Glutamatergic neuron (in vitro differentiated cells): Measurements from ENCODE around the gene ABCF3. TPM values are rescaled to one million over a fixed set of nuclear protein-coding genes. Genes with fewer than 3 reads are reported as not detected.

Experiments used
- DNase-seq: peaks from one replicate; pipeline ENCODE4 v3.0.0; 2022
- H3K27ac Mint-ChIP-seq: one replicate; pipeline ENCODE4 v1.8.0; 2020; ENCODE audit warnings: mild to moderate bottlenecking, mixed read lengths, inconsistent platforms; ENCODE audit not compliant: unreplicated experiment
- H3K27me3 Mint-ChIP-seq: one replicate; pipeline ENCODE4 v1.8.0; 2020; ENCODE audit warnings: mild to moderate bottlenecking, moderate library complexity, mixed read lengths, inconsistent platforms; ENCODE audit not compliant: unreplicated experiment
- H3K36me3 Mint-ChIP-seq: one replicate; pipeline ENCODE4 v1.8.0; 2020; ENCODE audit warnings: mild to moderate bottlenecking, mixed read lengths, inconsistent platforms; ENCODE audit not compliant: unreplicated experiment
- H3K4me1 Mint-ChIP-seq: one replicate; pipeline ENCODE4 v1.8.0; 2020; ENCODE audit warnings: mild to moderate bottlenecking, low read depth, mixed read lengths, inconsistent platforms; ENCODE audit not compliant: unreplicated experiment
- H3K4me3 Mint-ChIP-seq: one replicate; pipeline ENCODE4 v1.8.0; 2020; ENCODE audit warnings: mild to moderate bottlenecking, mixed read lengths, inconsistent platforms; ENCODE audit not compliant: unreplicated experiment
- H3K9me3 Mint-ChIP-seq: one replicate; pipeline ENCODE4 v1.8.0; 2020; ENCODE audit warnings: mild to moderate bottlenecking, moderate library complexity, mixed read lengths, inconsistent platforms; ENCODE audit not compliant: unreplicated experiment
- total RNA-seq: library from RNA; stranded (reverse); fragmentation: NEBNext Ultra II Directional; extraction: Animal tissue kit (Norgen Biotek cat#: 25700); gene quantifications from one replicate; pipeline ENCODE4 v1.2.1, GENCODE V29; 2021; ENCODE audit not compliant: unreplicated experiment
- TF ChIP-seq, protein P1 (sequence below): fragments of 200-600 bp; sonication (generic); IDR thresholded peaks from one replicate; pipeline ENCODE4 v1.5.0; 2021; ENCODE audit not compliant: partially characterized antibody, unreplicated experiment

ABCF3 gene
- total RNA-seq, 1 donor from 2014 or later, result 87.9 TPM

DNA sequence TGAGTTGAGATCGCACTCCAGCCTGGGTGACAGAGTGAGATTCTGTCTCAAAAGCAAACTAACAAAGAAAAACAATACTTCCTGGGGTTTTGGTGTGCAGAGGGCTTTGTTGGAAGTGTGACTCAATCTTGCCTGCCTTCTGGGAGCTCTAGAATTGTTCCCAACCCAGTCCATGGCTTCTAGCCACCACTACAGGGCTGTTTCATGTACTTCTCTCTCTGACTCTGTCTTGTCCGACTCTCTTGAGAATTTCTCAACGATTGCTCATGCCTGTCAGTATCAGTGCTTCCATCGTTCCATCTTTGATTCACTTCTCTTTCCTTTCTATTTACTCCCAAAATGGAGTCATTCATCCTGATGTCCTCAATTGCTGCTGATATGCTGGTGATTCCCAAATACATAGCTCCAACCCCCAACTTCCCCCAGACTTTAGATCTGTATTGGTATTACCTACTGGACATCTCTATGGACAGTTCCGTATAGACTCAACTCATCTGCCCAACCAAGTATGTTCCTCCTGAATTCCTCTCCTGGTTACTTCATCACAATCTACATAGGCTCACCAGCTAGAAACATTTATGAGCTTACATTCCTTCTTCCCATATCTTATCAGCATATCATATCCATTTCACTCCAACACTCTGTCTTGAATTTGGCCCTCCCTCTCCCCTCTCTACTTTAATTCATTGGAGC, 13.2 kb upstream of the ABCF3 start:
- H3K27me3 Mint-ChIP-seq, result peaks cover 13% of the 10 kb centered on the region
- peaks cover 11% of the 10 kb centered on the region for H3K36me3 Mint-ChIP-seq
- TF ChIP-seq, protein P1, sequence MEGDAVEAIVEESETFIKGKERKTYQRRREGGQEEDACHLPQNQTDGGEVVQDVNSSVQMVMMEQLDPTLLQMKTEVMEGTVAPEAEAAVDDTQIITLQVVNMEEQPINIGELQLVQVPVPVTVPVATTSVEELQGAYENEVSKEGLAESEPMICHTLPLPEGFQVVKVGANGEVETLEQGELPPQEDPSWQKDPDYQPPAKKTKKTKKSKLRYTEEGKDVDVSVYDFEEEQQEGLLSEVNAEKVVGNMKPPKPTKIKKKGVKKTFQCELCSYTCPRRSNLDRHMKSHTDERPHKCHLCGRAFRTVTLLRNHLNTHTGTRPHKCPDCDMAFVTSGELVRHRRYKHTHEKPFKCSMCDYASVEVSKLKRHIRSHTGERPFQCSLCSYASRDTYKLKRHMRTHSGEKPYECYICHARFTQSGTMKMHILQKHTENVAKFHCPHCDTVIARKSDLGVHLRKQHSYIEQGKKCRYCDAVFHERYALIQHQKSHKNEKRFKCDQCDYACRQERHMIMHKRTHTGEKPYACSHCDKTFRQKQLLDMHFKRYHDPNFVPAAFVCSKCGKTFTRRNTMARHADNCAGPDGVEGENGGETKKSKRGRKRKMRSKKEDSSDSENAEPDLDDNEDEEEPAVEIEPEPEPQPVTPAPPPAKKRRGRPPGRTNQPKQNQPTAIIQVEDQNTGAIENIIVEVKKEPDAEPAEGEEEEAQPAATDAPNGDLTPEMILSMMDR, result no peak
- DNase-seq, result no peak
- peak overlapping the region; percentile 19 for H3K27ac Mint-ChIP-seq
- peaks cover 10% of the 10 kb centered on the region for H3K9me3 Mint-ChIP-seq
- peak overlapping the region; percentile 27 for H3K4me3 Mint-ChIP-seq
- peaks cover 16% of the 10 kb centered on the region for H3K4me1 Mint-ChIP-seq

DNA sequence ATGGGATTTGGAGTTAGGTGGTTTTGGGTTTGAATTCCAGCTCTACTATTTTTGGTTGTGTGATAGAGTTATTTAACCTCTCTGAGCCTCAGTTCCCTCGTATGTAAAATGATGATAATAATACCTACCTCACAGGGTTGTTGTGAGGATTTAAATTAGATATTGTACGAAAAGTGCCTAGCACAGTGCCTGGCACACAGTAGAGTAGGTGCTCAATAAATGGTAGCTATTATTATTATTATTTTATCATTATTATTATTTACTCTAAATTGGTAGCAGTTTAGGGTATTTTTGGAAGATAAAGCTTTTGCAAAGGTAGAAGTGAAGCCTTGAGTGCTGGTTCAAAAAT, 12.7 kb upstream of the ABCF3 start:
- peaks cover 11% of the 10 kb centered on the region for H3K36me3 Mint-ChIP-seq
- peaks cover 10% of the 10 kb centered on the region for H3K9me3 Mint-ChIP-seq
- no peak for DNase-seq
- peaks cover 16% of the 10 kb centered on the region for H3K27me3 Mint-ChIP-seq
- TF ChIP-seq, protein P1, result no peak
- H3K27ac Mint-ChIP-seq, result peak overlapping the region; percentile 90
- H3K4me1 Mint-ChIP-seq, result peaks cover 19% of the 10 kb centered on the region
- peak overlapping the region; percentile 52 for H3K4me3 Mint-ChIP-seq

DNA sequence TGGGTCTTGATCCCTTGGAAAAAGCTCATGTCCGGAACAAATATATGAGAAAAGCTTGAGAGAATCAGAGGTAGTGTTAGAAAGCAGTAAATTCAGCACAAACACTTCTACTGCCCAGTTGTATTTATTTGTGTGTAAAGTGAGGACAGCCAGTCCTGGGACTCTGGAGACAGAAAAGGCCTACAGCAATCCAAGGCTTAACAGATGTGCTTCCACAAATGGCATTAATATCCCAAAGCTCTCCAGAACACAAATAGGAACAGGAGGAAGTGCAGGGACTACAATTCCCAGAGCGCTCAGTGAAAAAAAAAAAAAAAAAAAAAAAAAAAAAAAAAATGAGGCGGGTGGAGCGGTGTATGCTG, 11.7 kb upstream of the ABCF3 start:
- Mint-ChIP-seq H3K36me3 (peaks cover 11% of the 10 kb centered on the region), H3K27me3 (peaks cover 16% of the 10 kb centered on the region), H3K27ac (peak overlapping the region; percentile 90), H3K9me3 (peaks cover 12% of the 10 kb centered on the region), H3K4me1 (peaks cover 19% of the 10 kb centered on the region), H3K4me3 (peak overlapping the region; percentile 95)
- TF ChIP-seq, protein P1, result no peak
- DNase-seq, result no peak

DNA sequence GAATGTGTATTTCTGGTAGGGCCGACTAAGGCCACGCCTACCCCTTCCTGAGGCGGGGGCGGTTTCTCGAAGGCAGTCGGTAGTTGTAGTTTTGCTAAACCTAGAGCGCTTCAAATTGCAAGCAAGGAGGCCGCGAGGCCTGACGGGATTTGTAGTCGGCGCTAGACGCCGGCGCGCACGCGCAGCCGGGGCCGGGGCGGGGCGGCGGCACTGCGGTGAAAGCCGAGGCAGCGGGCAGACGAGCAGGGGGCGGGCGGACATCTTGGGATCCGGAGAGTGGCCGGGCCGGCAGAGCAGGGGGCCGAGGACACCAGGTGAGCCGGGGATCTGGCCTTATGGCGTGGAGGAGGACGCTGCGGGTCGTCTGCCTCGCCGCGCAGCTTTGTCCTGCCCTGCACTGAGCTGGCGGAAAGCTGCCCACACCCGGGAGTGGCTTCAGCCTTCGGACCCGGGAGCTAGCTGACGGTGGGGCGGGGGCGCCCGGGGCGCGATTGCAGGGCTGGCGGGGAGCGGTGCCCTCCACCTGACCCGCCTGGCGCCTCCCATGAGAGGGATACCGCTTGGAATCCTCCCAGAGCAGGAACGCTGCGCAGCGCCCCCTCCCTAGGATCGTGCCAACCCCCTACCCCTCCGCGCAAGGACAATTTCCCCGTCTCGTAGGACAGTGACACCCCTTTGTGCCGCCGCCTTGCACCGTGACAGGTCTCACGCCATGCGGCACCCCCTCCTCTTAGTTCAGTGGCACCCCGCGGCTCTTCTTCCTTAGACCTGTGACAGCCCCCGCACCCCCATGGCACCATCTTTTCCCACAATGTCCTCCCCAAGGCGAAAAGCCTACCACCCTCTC, 11.1 kb upstream of the ABCF3 start, which contains the start of gene AP2M1:
Gene AP2M1 (plus strand): TSS at position 210 of the 847 bp plus-strand sequence. CDS start 2,139 bp downstream, outside the sequence.
- peak within 1 kb of the TSS; percentile 90 for H3K27ac Mint-ChIP-seq
- peaks cover 19% of the 10 kb centered on the region for H3K4me1 Mint-ChIP-seq
- peaks cover 12% of the 10 kb centered on the region for H3K9me3 Mint-ChIP-seq
- DNase-seq, result peak; percentile 97
- peaks cover 16% of the 10 kb centered on the region for H3K27me3 Mint-ChIP-seq
- TF ChIP-seq, protein P1, result no peak
- peak within 1 kb of the TSS; percentile 95 for H3K4me3 Mint-ChIP-seq
- peaks cover 11% of the 10 kb centered on the region for H3K36me3 Mint-ChIP-seq

DNA sequence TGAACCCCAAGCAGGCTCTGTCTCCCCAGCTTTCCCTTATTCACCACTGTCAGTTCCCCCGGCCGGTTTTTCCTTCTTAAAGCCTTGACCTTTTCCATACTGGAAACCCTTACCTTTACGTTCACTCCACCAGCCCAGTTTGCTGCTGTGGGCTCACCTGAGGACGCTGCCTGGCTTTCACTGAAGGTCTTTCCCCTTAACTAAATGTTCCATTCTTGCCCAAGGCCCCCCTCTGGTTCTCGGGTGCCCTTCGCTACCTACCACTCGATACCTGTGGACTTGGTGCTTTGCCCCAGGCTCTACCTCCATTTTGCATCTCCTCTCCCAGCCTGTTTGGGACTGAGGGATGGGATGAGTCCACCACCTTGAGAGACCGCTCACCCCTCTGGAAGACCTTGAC, 10.5 kb upstream of the ABCF3 start:
- Mint-ChIP-seq H3K9me3 (peaks cover 12% of the 10 kb centered on the region), H3K36me3 (peaks cover 11% of the 10 kb centered on the region), H3K27ac (peak overlapping the region; percentile 86), H3K4me3 (peak overlapping the region; percentile 95), H3K27me3 (peaks cover 16% of the 10 kb centered on the region), H3K4me1 (peaks cover 19% of the 10 kb centered on the region)
- TF ChIP-seq, protein P1, result no peak
- DNase-seq, result no peak
